Fibroblast of lung (primary cell): Measurements from ENCODE around the gene C4orf54.

Source experiments
- EZH2 ChIP-seq: IDR thresholded peaks from 2 replicates; pipeline ENCODE4 v1.5.1; 2012; ENCODE audit warnings: low read length, control low read depth, mild to moderate bottlenecking; ENCODE audit errors: missing control alignments
- TF ChIP-seq, protein P1 (sequence below), 2 donors: IDR thresholded peaks in 1 of 2; conservative IDR thresholded peaks in 1 of 2; 1 replicate in 1 of 2; 2 replicates in 1 of 2; pipeline ENCODE4 v1.5.1; 2011 to 2012; ENCODE audit warnings: low read length in 2 of 2, control low read depth in 1 of 2, inconsistent platforms in 1 of 2, low read depth in 1 of 2, mild to moderate bottlenecking in 1 of 2

DNA sequence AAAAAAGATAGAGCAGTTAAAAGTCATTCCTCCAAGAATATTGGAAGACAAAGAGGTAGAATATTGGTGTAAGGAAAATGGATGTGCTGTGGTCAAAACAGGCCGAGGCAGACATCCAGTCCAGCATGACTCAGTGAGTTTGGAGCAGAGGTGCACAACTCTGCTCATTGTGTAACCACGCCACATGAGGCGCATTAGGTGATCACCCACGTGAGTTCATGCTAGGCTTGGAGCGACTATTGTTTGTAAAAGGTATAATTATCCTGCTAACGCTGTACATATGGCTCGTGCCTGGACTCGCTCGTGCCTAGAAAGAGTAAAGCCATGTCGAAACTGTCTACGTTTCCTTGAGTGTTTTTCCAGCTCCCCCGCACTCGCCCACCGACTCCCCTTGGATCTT, 23.9 kb downstream of the C4orf54 start:
- TF ChIP-seq, protein P1, sequence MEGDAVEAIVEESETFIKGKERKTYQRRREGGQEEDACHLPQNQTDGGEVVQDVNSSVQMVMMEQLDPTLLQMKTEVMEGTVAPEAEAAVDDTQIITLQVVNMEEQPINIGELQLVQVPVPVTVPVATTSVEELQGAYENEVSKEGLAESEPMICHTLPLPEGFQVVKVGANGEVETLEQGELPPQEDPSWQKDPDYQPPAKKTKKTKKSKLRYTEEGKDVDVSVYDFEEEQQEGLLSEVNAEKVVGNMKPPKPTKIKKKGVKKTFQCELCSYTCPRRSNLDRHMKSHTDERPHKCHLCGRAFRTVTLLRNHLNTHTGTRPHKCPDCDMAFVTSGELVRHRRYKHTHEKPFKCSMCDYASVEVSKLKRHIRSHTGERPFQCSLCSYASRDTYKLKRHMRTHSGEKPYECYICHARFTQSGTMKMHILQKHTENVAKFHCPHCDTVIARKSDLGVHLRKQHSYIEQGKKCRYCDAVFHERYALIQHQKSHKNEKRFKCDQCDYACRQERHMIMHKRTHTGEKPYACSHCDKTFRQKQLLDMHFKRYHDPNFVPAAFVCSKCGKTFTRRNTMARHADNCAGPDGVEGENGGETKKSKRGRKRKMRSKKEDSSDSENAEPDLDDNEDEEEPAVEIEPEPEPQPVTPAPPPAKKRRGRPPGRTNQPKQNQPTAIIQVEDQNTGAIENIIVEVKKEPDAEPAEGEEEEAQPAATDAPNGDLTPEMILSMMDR (conservative IDR thresholded peaks at IDR 0.05 in 1 of 2, IDR thresholded peaks at IDR 0.05 in 1 of 2; ENCODE audit: low read depth in 1 of 2, low read length in 2 of 2): no peak
- TF ChIP-seq EZH2: no peak
